ENCODE measurements around the gene NKD1. TPM values are rescaled to one million over a fixed set of nuclear protein-coding genes. Genes with fewer than 3 reads are reported as not detected.
"Not testable (repeated sequence)": the region's sequence is repeated elsewhere in the genome, so short reads cannot be mapped to it uniquely, and the experiment has no call there.

The NKD1 gene
- total and polyA plus RNA-seq, 5 experiments from 2014 or later: 0.07 to 5.9 (median 1.4) TPM

DNA sequence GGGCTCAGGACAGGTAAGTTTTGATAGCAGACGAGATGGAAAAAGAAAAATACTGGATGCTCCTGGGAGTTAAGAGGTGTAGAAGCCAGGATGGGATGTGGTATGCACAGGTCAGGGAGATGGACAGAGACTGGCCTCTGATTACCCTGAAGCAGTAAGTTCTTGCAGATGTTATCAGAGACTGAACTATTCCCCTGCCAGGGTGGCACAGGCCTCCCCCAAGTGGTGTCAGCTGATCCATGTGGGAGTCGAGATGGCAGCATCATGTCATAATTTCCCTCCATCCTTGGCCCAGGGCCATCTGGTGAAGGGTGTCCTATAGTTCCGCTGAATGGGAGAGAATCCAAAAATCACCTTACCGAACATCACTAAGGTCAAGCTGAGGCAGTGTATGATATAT lies 14.1 kb upstream of the NKD1 start:
- no peak for ATAC-seq
- peaks cover 0 to 3% (median 0%) of the 10 kb centered on the region in 5 donors for H3K27me3 Mint-ChIP-seq
- POLR2A ChIA-PET: no interaction called here
- no peak overlapping the region for H3K27ac Mint-ChIP-seq
- peaks cover 1 to 2% (median 2%) of the 10 kb centered on the region in 4 donors for H3K4me1 Mint-ChIP-seq
- H3K36me3 Mint-ChIP-seq: peaks cover 0 to 8% (median 5%) of the 10 kb centered on the region in 3 donors
- H3K4me3 Mint-ChIP-seq: no peak overlapping the region
- peaks cover 0 to 16% (median 13%) of the 10 kb centered on the region in 9 donors for H3K9me3 Mint-ChIP-seq
- no peak for DNase-seq

DNA sequence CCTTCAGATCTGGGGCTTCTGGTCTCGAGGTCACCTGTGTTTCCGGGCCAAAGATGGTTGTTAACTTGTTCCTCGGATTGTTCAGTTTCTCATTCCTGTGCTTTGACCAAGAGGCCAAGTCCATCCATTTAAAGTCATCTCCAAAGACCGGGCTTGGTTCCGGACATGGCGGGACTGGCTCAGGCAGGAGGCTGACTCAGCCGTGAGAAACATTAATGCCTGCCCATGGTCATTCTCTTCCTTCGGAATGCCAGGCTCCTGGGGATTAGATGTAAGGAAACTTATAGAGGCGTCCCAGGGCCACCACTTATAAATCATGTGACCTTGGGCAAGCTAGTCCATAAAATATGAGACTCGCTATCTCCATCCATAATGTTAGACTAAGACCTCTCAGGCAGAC lies 13.6 kb upstream of the NKD1 start:
- peaks cover 1 to 7% (median 4%) of the 10 kb centered on the region in 4 donors for H3K4me1 Mint-ChIP-seq
- POLR2A ChIA-PET: no interaction called here
- H3K27ac Mint-ChIP-seq: no peak overlapping the region
- ATAC-seq (no peak), DNase-seq (no peak)
- H3K27me3 Mint-ChIP-seq: peaks cover 0 to 3% (median 0%) of the 10 kb centered on the region in 5 donors
- peaks cover 0 to 12% (median 9%) of the 10 kb centered on the region in 9 donors for H3K9me3 Mint-ChIP-seq
- no peak overlapping the region for H3K4me3 Mint-ChIP-seq
- peaks cover 0 to 3% (median under 1%) of the 10 kb centered on the region in 3 donors for H3K36me3 Mint-ChIP-seq

DNA sequence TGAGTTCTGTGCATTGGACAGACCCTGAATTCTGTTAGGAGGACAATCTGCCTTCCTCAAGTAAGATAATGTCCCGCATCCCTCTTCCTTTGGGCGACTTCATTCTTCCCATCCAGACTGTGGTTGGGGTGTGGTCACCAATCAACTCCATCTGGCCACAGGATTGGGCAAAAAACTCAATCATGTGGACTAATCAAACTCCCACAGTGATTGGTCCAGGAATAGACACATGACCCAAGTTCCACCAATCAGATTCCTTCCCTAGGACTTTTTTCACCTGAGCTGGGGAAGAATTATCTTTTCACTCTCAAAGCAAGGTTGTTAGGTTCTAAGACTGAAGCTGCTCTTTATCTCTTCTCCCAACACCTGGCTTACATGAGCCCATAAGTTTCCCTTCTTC lies 13.2 kb upstream of the NKD1 start:
- POLR2A ChIA-PET: no interaction called here
- Mint-ChIP-seq H3K36me3 (no peaks in the 10 kb centered on the region), H3K9me3 (peaks cover 0 to 7% (median 5%) of the 10 kb centered on the region in 9 donors), H3K4me3 (no peak overlapping the region), H3K27me3 (peaks cover 0 to 3% (median 0%) of the 10 kb centered on the region in 5 donors), H3K27ac (no peak overlapping the region), H3K4me1 (peaks cover 1 to 7% (median 4%) of the 10 kb centered on the region in 4 donors)
- DNase-seq: no peak
- no peak for ATAC-seq

DNA sequence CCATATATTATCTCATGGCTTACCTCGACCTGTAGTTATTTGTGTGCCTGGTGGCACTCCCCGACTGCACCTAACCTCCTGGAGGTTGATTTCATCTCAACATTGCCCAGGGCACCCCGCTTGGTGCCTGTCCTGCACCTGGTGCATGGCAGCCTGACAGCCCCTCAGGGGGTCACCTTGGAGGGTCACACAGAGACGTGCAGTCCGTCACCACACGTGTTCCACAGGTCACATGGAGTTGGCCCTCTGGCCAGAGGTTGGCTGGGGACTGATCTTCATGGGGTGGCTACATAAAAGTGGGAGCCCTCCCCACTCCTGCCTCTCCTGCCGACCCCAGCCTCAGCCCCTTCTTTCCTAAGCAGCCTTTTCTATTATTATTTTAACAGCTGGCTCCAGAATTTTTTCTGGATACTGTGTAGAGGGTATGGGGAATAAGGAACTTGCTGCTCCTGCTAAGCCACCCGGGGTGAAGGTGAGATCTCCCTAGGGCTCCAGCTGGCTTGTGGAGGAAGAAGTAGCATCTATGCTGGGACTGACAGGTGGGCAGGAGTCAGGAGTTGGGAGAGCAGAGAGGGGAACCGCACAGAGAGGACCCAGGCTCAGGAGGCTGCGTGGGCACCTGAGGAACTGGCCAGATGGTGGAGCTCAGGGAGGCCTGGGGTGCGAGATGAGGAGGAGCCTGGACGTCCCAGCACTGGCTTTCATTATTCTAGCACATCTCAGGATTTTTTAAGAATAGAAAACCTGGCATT lies 12.5 kb upstream of the NKD1 start:
- Mint-ChIP-seq H3K4me1 (peaks cover 1 to 8% (median 5%) of the 10 kb centered on the region in 4 donors), H3K27ac (peak overlapping the region in 1 of 10 donors; percentile 13), H3K27me3 (peaks cover 0 to 3% (median 0%) of the 10 kb centered on the region in 5 donors), H3K36me3 (no peaks in the 10 kb centered on the region), H3K9me3 (peaks cover 0 to 2% (median 0%) of the 10 kb centered on the region in 9 donors), H3K4me3 (no peak overlapping the region)
- ATAC-seq (no peak), DNase-seq (no peak)
- POLR2A ChIA-PET: no interaction called here

DNA sequence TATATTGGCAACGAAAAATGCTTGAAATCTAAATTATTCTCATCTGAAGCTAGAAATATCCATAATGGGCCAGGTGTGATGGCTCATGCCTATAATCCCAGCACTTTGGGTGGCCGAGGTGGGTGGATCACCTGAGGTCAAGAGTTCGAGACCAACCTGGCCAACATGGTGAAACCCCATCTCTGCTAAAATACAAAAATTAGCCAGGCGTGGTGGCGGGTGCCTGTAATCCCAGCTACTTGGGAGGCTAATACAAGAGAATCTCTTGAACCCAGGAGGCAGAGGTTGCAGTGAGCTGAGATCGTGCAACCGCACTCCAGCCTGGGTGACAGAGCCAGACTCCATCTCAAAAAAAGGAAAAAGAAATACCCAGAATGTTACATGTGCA lies 11.9 kb upstream of the NKD1 start:
- H3K27ac Mint-ChIP-seq, ATAC-seq, H3K36me3 Mint-ChIP-seq, DNase-seq, H3K27me3 Mint-ChIP-seq, POLR2A ChIA-PET, H3K9me3 Mint-ChIP-seq, H3K4me1 Mint-ChIP-seq, H3K4me3 Mint-ChIP-seq: not testable (repeated sequence)

DNA sequence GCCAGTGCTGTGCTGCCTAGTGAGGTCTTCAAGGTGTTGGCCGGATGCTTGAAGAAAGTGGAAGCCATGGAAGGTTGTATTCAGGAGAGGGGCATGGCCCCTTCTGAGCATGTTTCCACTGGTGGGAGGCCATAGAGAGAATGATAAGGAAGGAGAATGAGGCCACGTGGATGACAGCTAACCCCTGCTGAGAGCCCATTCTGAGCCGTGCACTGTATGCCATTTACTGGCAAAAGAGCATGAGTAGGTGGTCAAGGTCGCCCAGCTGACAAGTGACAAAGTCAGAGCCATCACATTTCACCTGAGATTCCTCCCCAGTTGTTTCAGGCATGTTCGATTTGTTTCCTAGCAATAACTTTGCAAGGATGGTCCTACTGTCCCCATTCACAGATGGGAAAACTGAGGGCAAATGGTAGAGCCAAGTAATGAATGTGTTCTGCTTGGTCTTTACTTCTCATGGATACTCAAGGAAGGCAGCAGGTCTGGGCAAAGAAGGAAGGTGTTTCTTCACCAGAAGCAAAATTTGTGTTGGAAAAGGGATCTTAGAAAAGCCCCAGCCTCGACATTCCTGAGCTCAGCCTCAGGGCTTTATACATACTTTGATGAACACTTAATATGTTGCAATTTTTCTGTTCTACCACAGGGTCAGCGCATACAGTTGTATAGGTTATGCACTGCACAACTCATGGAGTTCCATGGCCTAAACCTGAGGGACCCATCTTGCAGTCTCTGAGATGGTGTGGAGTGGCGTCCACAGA lies 10.5 kb upstream of the NKD1 start:
- Mint-ChIP-seq H3K9me3 (no peaks in the 10 kb centered on the region), H3K36me3 (no peaks in the 10 kb centered on the region), H3K4me1 (peaks cover 0 to 11% (median 5%) of the 10 kb centered on the region in 4 donors), H3K4me3 (no peak overlapping the region), H3K27ac (peak overlapping the region in 2 of 10 donors; percentile 41 to 62), H3K27me3 (peaks cover 0 to 3% (median 0%) of the 10 kb centered on the region in 5 donors)
- DNase-seq (no peak), ATAC-seq (no peak)
- POLR2A ChIA-PET: no interaction called here

DNA sequence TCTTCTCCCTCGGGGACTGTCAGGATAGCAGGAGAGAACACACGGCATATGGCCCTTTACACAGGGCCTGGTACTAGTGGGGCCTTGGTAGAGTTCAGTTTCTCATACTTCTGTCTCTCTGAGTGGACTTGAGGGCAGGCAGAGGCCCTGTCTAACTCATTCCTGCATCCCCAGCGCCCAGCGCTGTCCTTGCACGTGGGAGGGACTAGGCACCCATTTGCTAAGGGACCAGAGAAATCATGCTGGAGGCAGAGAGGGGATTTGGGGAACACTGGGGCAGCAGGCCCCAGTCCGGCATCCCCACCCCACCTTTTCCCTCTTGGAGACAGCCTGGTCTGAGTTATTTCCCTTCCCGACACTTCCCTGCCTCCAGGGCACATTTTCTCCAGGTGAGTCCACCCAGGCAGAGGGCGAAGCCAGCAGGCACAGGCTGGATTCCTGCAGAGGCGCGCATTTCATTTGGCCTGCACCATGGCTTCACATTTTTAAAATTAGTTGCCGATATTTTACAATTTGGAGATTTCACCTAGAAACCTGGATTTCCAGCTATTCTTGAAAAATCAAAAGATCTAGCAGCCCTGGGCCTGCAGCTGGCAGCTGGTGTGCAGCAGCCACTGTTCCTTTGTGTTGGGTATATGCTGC lies 9.7 kb upstream of the NKD1 start:
- no peak for ATAC-seq
- H3K36me3 Mint-ChIP-seq: peaks cover 0 to 2% (median under 1%) of the 10 kb centered on the region in 3 donors
- POLR2A ChIA-PET: no interaction called here
- peak overlapping the region in 2 of 10 donors; percentile 38 to 41 for H3K27ac Mint-ChIP-seq
- H3K27me3 Mint-ChIP-seq: peaks cover 0 to 3% (median 0%) of the 10 kb centered on the region in 5 donors
- peaks cover 0 to 7% (median under 1%) of the 10 kb centered on the region in 9 donors for H3K9me3 Mint-ChIP-seq
- no peak for DNase-seq
- no peak overlapping the region for H3K4me3 Mint-ChIP-seq
- peaks cover 0 to 11% (median 5%) of the 10 kb centered on the region in 4 donors for H3K4me1 Mint-ChIP-seq

DNA sequence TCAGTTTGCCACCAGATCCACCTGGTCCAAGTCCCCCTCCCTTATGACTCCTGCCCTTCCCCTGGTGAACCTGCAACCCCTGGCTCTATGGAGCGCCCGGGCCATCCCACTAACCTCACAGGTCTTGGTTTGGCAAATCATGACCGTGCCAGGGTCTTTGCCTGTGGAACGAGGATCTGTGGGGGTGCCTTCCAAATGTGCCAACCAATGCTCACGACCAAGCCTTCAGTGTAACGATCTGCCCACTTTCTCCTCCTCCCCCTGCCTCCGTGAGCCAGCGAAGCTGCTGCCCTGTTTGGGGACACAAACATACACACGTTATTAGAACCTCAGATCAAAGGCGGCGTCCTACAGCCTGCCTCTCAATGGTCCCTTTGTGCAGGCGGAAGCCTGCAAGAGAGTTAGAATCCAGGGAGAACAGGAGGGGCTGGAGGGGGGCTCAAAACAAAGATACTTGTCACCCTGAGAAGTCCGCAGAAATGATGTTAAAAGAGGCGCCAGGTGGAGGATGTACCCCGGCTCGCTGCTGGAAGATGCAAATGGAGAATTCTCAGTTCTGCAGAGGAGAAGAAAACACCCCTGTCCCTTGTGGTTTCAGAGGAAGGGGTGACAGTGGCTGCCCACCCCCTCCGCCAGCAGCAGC lies 9.0 kb upstream of the NKD1 start:
- H3K36me3 Mint-ChIP-seq: peaks cover 0 to 8% (median 4%) of the 10 kb centered on the region in 3 donors

DNA sequence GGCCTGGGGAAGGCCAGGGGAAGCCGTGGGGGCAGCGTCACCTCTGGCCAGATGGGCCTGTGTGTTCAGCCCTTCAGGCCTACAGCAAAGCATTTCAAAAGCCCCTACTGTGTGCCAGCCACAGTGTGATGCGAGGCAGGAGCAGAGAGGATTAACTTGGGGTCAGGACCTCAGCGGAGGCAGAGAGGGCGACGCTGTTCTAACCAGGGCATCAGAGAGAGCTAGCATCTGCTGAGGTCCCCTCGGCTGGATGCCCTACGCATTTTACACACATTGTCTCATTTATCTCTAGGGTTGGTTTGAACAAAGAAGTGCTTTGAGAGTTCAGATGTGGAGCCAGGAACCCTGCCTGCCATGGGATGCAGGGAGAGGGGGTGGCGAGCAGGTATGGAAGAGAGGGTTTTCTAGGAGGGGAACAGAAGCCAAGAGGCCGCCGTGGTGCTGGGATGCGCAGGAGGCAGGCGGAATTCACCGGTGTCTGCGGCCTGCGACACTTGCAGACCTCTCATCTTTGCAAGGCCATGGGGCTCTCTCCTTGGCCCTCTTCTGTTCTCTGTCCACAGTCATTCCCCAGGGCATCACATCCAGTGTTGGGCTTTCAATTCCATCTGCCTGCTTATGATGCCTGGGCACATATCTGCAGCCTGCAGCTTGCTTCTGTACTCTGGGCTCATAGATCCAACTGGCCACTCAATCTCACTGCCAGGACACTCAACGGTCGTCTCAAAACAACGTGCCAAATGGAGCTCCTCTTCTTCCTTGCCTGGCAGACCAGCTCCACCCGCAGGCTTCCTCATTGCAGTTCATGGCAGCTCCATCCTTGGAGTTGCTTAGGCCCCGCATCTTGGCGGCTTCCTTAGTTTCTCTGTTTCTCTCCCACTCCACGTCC lies 8.1 kb upstream of the NKD1 start:
- POLR2A ChIA-PET: no interaction called here
- Mint-ChIP-seq H3K9me3 (peaks cover 0 to 17% (median 4%) of the 10 kb centered on the region in 9 donors), H3K36me3 (peaks cover 0 to 12% (median 4%) of the 10 kb centered on the region in 3 donors)

More for the DNA sequence above, 9.0 kb upstream of the NKD1 start:
- Mint-ChIP-seq H3K4me1 (peaks cover 0 to 13% (median 7%) of the 10 kb centered on the region in 4 donors), H3K27me3 (peaks cover 0 to 3% (median under 1%) of the 10 kb centered on the region in 5 donors), H3K27ac (no peak overlapping the region), H3K9me3 (peaks cover 0 to 14% (median 4%) of the 10 kb centered on the region in 9 donors), H3K4me3 (no peak overlapping the region)
- DNase-seq (no peak), ATAC-seq (no peak)
- POLR2A ChIA-PET: no interaction called here

DNA sequence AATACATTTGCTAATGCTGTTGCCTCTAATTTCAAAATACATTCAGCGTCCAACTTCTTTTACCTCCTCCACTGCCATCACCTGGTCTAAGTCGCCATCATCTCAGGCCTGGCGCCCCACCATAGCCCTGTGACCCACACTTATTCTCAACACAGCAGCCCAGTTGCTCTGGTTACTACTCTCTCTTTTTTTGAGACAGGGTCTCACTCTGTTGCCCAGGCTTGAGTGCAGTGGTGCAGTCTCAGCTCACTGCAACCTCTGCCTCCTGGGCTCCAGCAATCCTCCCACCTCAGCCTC lies 7.5 kb upstream of the NKD1 start:
- DNase-seq (no peak), ATAC-seq (no peak)
- Mint-ChIP-seq H3K4me3 (no peak overlapping the region), H3K9me3 (peaks cover 0 to 17% (median 4%) of the 10 kb centered on the region in 9 donors), H3K27me3 (peaks cover 0 to 4% (median 2%) of the 10 kb centered on the region in 5 donors), H3K4me1 (peaks cover 0 to 18% (median 8%) of the 10 kb centered on the region in 4 donors), H3K27ac (peak overlapping the region in 1 of 10 donors; percentile 45), H3K36me3 (peaks cover 0 to 12% (median 4%) of the 10 kb centered on the region in 3 donors)
- POLR2A ChIA-PET: no interaction called here

More for the DNA sequence above, 8.1 kb upstream of the NKD1 start:
- Mint-ChIP-seq H3K4me3 (no peak overlapping the region), H3K27ac (peak overlapping the region in 2 of 10 donors; percentile 31 to 45), H3K4me1 (peaks cover 0 to 14% (median 8%) of the 10 kb centered on the region in 4 donors), H3K27me3 (peaks cover 0 to 4% (median 2%) of the 10 kb centered on the region in 5 donors)
- ATAC-seq (no peak), DNase-seq (no peak)

DNA sequence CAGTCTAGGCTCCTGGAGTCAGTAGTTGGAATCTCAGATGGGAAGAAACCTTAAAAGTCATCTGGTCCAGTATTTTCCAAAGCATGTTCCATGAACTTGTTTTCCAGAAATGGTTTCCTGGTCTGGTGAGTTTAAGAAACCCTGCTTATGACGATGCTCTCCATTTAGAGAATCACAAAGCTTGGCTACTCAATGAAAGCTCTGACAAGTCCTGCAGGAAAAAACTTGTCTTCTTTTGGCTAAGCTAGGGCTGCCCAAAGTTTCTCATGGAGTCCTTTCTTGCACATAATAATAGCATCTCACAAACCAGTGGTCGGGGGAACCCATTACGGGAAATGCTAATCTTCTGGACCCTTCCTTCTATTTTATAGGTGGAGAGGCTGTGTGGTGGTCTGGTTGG lies 5.5 kb upstream of the NKD1 start:
- POLR2A ChIA-PET: no interaction called here

More for the DNA sequence above, 5.5 kb upstream of the NKD1 start:
- Mint-ChIP-seq H3K9me3 (peaks cover 0 to 17% (median 7%) of the 10 kb centered on the region in 9 donors), H3K4me3 (no peak overlapping the region), H3K27ac (peak overlapping the region in 1 of 10 donors; percentile 54), H3K4me1 (peaks cover 9 to 33% (median 19%) of the 10 kb centered on the region in 4 donors), H3K27me3 (peaks cover 0 to 6% (median 0%) of the 10 kb centered on the region in 5 donors), H3K36me3 (peaks cover 0 to 12% (median 4%) of the 10 kb centered on the region in 3 donors)
- ATAC-seq: no peak
- DNase-seq: no peak

Measured in naive thymus-derived CD8-positive, alpha-beta T cell (primary cell).